ENCODE data around the gene DYRK1B.

Gene DYRK1B

DNA sequence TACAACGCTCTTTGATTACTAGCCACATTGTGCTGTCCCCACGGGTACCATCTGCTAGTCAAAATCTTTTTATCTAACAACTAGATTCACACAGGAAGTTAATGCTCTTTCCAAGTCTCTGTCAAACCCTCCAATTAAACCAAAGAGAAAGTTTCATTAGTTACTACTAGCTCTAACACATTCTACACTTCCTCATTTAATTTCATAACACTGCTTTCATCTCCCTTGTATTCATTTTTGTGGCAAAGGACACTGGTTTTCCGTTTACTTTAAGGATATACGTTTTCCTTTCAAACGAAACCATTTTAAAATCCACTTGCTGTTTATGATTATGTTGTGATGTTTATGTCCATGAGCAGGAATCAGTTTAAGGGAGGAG, 5.3 kb downstream of the DYRK1B start:
- no peak overlapping the region for H2BK15ac ChIP-seq (replicated peaks; ENCODE audit: low read depth)
- H2BK5ac ChIP-seq (ENCODE audit: low read length): no peak overlapping the region
- no peak overlapping the region for H3K9ac ChIP-seq (ENCODE audit: low read length)
- peaks cover 2% of the 10 kb centered on the region for H3K36me3 ChIP-seq (ENCODE audit: control insufficient read depth, insufficient read depth, low read length)
- no peak overlapping the region for H3K27ac ChIP-seq (ENCODE audit: low read depth, low read length)
- no peak overlapping the region for H3K4ac ChIP-seq (ENCODE audit: low read depth, low read length)
- H4K8ac ChIP-seq (ENCODE audit: low read depth, low read length): no peak overlapping the region
- WGBS (ENCODE audit: extremely low coverage, insufficient coverage, low lambda C conversion rate): no CpG with 5 or more reads among the region's 5 CpGs
- peaks cover 7% of the 10 kb centered on the region for H3K79me1 ChIP-seq (ENCODE audit: low read length)
- no peak overlapping the region for H4K5ac ChIP-seq (ENCODE audit: low read length)
- H3K18ac ChIP-seq (ENCODE audit: low read length): no peak overlapping the region
- no peak overlapping the region for H2AK5ac ChIP-seq (ENCODE audit: low read length)
- peaks cover 1% of the 10 kb centered on the region for H3K79me2 ChIP-seq (ENCODE audit: control insufficient read depth, insufficient read depth, low read length)
- H3K56ac ChIP-seq (ENCODE audit: low read length): no peak overlapping the region
- no peak overlapping the region for H3K4me2 ChIP-seq (ENCODE audit: low read length)
- no peak overlapping the region for H2BK120ac ChIP-seq (ENCODE audit: low read depth, low read length)
- no peaks in the 10 kb centered on the region for H3K27me3 ChIP-seq (ENCODE audit: insufficient read depth, low read length, poor library complexity)
- H3K4me1 ChIP-seq (ENCODE audit: control insufficient read depth, low read depth, low read length): no peaks in the 10 kb centered on the region
- DNase-seq: no peak
- H3K23ac ChIP-seq (ENCODE audit: low read length): no peak overlapping the region
- no peak overlapping the region for H3K4me3 ChIP-seq (ENCODE audit: low read length)

DNA sequence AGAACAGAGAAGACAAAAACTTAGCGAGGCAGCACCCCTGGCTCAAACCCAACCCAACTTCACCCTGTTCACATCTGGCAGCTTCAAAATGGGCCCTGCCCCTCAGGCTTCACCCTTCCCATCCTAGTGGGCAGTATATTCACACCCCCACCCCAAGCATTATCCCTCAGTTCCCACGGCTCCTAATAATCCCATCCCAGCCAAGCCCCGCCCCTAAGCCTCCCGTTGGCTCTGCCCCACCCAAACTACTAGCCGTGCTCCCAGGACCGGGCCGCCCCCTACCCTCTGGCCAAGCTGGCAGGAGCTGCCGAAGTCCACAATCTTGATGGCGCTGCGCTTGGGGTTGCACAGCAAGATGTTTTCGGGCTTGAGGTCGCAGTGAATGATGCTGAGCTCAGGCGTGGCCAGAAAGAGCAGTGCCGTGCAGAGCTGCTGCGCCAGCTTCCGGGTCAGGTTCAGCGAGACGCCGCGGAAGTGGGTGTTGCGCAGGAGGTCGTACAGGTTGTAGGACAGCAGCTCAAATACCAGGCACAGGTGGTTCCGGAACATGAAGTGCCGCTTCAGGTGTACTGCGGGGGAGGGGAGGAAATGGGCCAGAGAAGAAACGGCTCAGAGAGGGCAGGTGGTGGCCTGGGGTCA, 5.8 kb downstream of the DYRK1B start:
- DNase-seq: no peak
- Histone ChIP-seq H2BK15ac (replicated peaks; ENCODE audit: low read depth) (no peak overlapping the region), H3K4ac (ENCODE audit: low read depth, low read length) (no peak overlapping the region), H3K27me3 (ENCODE audit: insufficient read depth, low read length, poor library complexity) (no peaks in the 10 kb centered on the region), H3K79me2 (ENCODE audit: control insufficient read depth, insufficient read depth, low read length) (peaks cover 1% of the 10 kb centered on the region), H2AK5ac (ENCODE audit: low read length) (no peak overlapping the region), H3K79me1 (ENCODE audit: low read length) (peaks cover 7% of the 10 kb centered on the region), H3K27ac (ENCODE audit: low read depth, low read length) (no peak overlapping the region), H2BK5ac (ENCODE audit: low read length) (no peak overlapping the region), H3K4me3 (ENCODE audit: low read length) (no peak overlapping the region), H3K4me2 (ENCODE audit: low read length) (no peak overlapping the region), H4K5ac (ENCODE audit: low read length) (no peak overlapping the region), H3K4me1 (ENCODE audit: control insufficient read depth, low read depth, low read length) (no peaks in the 10 kb centered on the region), H3K18ac (ENCODE audit: low read length) (no peak overlapping the region), H3K36me3 (ENCODE audit: control insufficient read depth, insufficient read depth, low read length) (peaks cover 2% of the 10 kb centered on the region), H4K8ac (ENCODE audit: low read depth, low read length) (no peak overlapping the region), H3K56ac (ENCODE audit: low read length) (no peak overlapping the region), H2BK120ac (ENCODE audit: low read depth, low read length) (no peak overlapping the region), H3K23ac (ENCODE audit: low read length) (no peak overlapping the region), H3K9ac (ENCODE audit: low read length) (no peak overlapping the region)
- WGBS (ENCODE audit: extremely low coverage, insufficient coverage, low lambda C conversion rate): no CpG with 5 or more reads among the region's 26 CpGs

DNA sequence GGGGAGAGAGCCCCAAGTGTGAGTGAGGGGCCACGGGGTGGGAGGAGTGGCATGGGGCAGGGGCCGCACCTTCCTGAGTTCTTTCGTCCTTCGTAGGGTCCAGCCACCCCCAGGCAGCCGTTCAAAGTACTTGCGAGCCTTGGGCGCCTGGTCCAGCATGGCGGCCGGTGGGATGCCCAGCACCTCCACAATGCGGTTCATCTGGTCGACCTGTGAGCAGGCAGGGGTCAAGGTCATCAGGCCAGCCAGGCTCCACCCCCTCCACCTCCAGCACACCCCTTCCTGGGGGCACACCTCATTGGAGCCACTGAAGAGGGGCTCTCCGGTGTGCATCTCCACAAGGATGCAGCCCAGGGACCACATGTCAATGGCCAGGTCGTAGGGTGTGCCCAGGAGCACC, 6.7 kb downstream of the DYRK1B start:
- no peak for DNase-seq
- Histone ChIP-seq H3K79me2 (ENCODE audit: control insufficient read depth, insufficient read depth, low read length) (no peaks in the 10 kb centered on the region), H3K36me3 (ENCODE audit: control insufficient read depth, insufficient read depth, low read length) (peaks cover 2% of the 10 kb centered on the region), H3K4me3 (ENCODE audit: low read length) (no peak overlapping the region), H2BK15ac (replicated peaks; ENCODE audit: low read depth) (no peak overlapping the region), H2AK5ac (ENCODE audit: low read length) (no peak overlapping the region), H4K5ac (ENCODE audit: low read length) (no peak overlapping the region), H3K79me1 (ENCODE audit: low read length) (peaks cover under 1% of the 10 kb centered on the region), H2BK5ac (ENCODE audit: low read length) (no peak overlapping the region), H4K8ac (ENCODE audit: low read depth, low read length) (no peak overlapping the region), H3K9ac (ENCODE audit: low read length) (no peak overlapping the region), H3K4me2 (ENCODE audit: low read length) (no peak overlapping the region), H3K56ac (ENCODE audit: low read length) (no peak overlapping the region), H3K18ac (ENCODE audit: low read length) (no peak overlapping the region), H3K27me3 (ENCODE audit: insufficient read depth, low read length, poor library complexity) (no peaks in the 10 kb centered on the region), H3K4me1 (ENCODE audit: control insufficient read depth, low read depth, low read length) (no peaks in the 10 kb centered on the region), H2BK120ac (ENCODE audit: low read depth, low read length) (no peak overlapping the region), H3K4ac (ENCODE audit: low read depth, low read length) (no peak overlapping the region), H3K23ac (ENCODE audit: low read length) (no peak overlapping the region), H3K27ac (ENCODE audit: low read depth, low read length) (no peak overlapping the region)
- no CpG with 5 or more reads among the region's 13 CpGs for WGBS (ENCODE audit: extremely low coverage, insufficient coverage, low lambda C conversion rate)

DNA sequence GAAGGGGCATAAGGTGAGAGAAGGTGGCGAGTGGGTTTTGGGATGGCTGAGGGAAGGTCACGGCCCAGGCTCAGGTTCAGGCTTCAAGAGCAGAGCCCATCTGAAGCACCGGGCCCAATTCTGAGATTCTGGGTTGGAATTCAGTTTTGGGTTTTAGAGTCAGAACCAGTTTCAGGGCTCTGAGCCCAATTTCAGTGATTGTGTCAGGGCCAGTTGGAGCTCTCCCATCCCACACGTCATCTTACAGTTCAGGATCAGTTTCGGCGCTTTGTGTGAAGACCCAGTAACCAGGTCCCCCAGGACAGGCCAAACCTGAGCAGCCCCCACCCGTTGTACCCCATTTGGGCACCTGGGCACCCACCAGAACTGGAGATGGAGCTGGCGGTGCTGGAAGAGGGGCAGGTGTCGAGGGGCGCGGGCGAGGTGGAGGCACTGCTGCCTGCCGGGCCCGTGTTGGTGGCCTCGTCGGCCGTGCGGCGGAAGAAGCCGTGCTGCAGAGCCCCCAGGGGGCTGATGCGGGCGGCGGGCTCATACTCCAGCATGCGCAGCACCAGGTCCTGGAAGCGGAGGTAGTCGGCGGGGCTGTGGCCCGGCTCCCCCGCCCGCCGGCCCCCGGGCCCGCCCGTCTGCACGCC, 7.5 kb downstream of the DYRK1B start:
- H3K4me2 ChIP-seq (ENCODE audit: low read length): no peak overlapping the region
- no peaks in the 10 kb centered on the region for H3K4me1 ChIP-seq (ENCODE audit: control insufficient read depth, low read depth, low read length)
- no CpG with 5 or more reads among the region's 35 CpGs for WGBS (ENCODE audit: extremely low coverage, insufficient coverage, low lambda C conversion rate)
- H3K9ac ChIP-seq (ENCODE audit: low read length): no peak overlapping the region
- H3K4ac ChIP-seq (ENCODE audit: low read depth, low read length): no peak overlapping the region
- H3K56ac ChIP-seq (ENCODE audit: low read length): no peak overlapping the region
- DNase-seq: no peak
- no peak overlapping the region for H3K23ac ChIP-seq (ENCODE audit: low read length)
- no peaks in the 10 kb centered on the region for H3K79me1 ChIP-seq (ENCODE audit: low read length)
- H2BK15ac ChIP-seq (replicated peaks; ENCODE audit: low read depth): no peak overlapping the region
- no peak overlapping the region for H2BK120ac ChIP-seq (ENCODE audit: low read depth, low read length)
- peaks cover 2% of the 10 kb centered on the region for H3K36me3 ChIP-seq (ENCODE audit: control insufficient read depth, insufficient read depth, low read length)
- H3K27me3 ChIP-seq (ENCODE audit: insufficient read depth, low read length, poor library complexity): no peaks in the 10 kb centered on the region
- no peak overlapping the region for H3K4me3 ChIP-seq (ENCODE audit: low read length)
- H2AK5ac ChIP-seq (ENCODE audit: low read length): no peak overlapping the region
- H3K79me2 ChIP-seq (ENCODE audit: control insufficient read depth, insufficient read depth, low read length): no peaks in the 10 kb centered on the region
- no peak overlapping the region for H4K5ac ChIP-seq (ENCODE audit: low read length)
- no peak overlapping the region for H2BK5ac ChIP-seq (ENCODE audit: low read length)
- H4K8ac ChIP-seq (ENCODE audit: low read depth, low read length): no peak overlapping the region
- no peak overlapping the region for H3K27ac ChIP-seq (ENCODE audit: low read depth, low read length)
- H3K18ac ChIP-seq (ENCODE audit: low read length): no peak overlapping the region

DNA sequence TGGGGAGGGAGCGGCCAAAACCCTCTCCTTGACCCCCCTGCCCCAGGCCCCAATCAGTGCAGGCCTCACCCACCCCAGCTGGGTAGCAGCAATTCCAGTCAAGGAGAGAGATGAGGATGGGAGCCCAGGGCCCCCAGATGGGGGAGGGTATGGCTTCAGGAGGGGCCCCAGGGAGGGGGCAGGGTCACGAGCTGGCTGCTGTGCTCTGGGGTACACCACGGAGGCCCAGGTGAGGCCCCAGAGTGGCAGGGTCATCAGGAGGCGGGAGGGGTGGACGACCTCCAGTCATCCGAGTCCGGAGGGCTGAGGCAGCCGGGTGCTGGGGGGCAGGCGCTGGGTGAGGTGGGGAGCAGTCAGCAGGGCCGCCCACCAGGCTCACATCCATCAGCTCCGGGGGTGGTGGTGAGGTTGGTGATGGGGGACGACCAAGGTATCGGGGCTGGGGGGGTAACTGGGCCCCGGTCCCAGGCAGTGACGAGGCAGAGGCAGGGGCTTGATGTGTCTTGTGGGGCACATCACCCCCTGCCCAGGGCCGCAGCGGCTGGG, 8.4 kb downstream of the DYRK1B start:
- Histone ChIP-seq H3K9ac (ENCODE audit: low read length) (no peak overlapping the region), H4K5ac (ENCODE audit: low read length) (no peak overlapping the region), H3K79me1 (ENCODE audit: low read length) (no peaks in the 10 kb centered on the region), H3K23ac (ENCODE audit: low read length) (no peak overlapping the region), H4K8ac (ENCODE audit: low read depth, low read length) (no peak overlapping the region), H2AK5ac (ENCODE audit: low read length) (no peak overlapping the region), H3K18ac (ENCODE audit: low read length) (no peak overlapping the region), H3K4me1 (ENCODE audit: control insufficient read depth, low read depth, low read length) (no peaks in the 10 kb centered on the region), H3K36me3 (ENCODE audit: control insufficient read depth, insufficient read depth, low read length) (peaks cover 2% of the 10 kb centered on the region), H2BK120ac (ENCODE audit: low read depth, low read length) (no peak overlapping the region), H3K27me3 (ENCODE audit: insufficient read depth, low read length, poor library complexity) (no peaks in the 10 kb centered on the region), H3K56ac (ENCODE audit: low read length) (no peak overlapping the region), H2BK15ac (replicated peaks; ENCODE audit: low read depth) (no peak overlapping the region), H3K79me2 (ENCODE audit: control insufficient read depth, insufficient read depth, low read length) (no peaks in the 10 kb centered on the region), H3K4me3 (ENCODE audit: low read length) (no peak overlapping the region), H3K27ac (ENCODE audit: low read depth, low read length) (no peak overlapping the region), H3K4ac (ENCODE audit: low read depth, low read length) (no peak overlapping the region), H2BK5ac (ENCODE audit: low read length) (no peak overlapping the region), H3K4me2 (ENCODE audit: low read length) (no peak overlapping the region)
- DNase-seq: no peak
- no CpG with 5 or more reads among the region's 17 CpGs for WGBS (ENCODE audit: extremely low coverage, insufficient coverage, low lambda C conversion rate)

All from mesendoderm (in vitro differentiated cells).